Stimulated activated naive CD8-positive, alpha-beta T cell treated with anti-CD3 and anti-CD28 coated beads, Interleukin-15, Interleukin-2, amounts not matched to agents 100 U/mL and 50 U/mL, for 24 hours (primary cell): ENCODE results near the gene RBMX2.
"Not testable (repeated sequence)": the region's sequence is repeated elsewhere in the genome, so short reads cannot be mapped to it uniquely, and the experiment has no call there.

Source experiments
- ATAC-seq: fragments of 150-1000 bp; cut with Tn5 transposase; one replicate; pipeline ENCODE4 v1.10.0; 2021
- DNase-seq: peaks from one replicate; pipeline ENCODE4 v3.0.0; 2021

RBMX2 gene, protein sequence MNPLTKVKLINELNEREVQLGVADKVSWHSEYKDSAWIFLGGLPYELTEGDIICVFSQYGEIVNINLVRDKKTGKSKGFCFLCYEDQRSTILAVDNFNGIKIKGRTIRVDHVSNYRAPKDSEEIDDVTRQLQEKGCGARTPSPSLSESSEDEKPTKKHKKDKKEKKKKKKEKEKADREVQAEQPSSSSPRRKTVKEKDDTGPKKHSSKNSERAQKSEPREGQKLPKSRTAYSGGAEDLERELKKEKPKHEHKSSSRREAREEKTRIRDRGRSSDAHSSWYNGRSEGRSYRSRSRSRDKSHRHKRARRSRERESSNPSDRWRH

DNA sequence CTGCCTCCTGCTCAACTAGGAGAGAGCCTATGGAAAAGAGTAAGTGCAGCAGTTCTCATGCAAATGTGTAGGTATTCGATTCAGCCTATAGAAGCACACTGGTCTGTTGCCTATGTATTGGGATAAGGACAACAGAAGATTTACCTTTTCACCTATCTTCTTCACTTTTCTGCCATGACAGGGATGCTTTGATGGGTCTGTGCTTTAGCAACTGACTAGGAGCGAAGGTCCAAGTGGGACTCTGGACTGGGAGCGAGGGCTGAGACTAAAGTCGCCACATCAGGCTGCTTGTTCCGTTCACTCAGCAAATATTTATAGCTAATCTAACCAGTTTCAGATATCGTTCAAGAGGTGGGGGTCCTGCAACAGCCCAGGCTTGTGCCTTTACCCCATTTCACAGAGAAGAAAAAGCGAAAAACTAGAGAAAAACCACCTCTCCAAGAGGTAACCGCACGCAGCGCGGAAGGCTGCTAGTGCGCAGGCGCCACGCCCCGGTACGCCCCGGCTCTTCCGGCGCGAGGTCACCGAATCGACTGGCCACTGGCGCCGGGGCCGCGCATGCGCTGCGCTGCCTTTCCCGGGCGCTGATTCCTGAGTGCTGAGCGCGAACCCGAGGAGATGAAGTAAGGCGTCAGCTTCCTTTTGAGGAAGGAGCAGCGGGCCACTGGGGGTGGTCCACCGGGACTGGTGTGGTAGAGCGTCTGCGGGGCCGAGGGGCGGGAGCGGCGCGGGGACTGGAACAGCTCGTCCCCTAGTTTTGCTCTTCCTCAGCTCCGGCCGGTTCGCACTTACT is at the start of gene RBMX2:
RBMX2 (plus strand) TSS at position 573 of the 793 bp plus-strand sequence; CDS start at position 619, 46 bp downstream.
- DNase-seq, result peak; percentile 72
- ATAC-seq, result peak; percentile 89

DNA sequence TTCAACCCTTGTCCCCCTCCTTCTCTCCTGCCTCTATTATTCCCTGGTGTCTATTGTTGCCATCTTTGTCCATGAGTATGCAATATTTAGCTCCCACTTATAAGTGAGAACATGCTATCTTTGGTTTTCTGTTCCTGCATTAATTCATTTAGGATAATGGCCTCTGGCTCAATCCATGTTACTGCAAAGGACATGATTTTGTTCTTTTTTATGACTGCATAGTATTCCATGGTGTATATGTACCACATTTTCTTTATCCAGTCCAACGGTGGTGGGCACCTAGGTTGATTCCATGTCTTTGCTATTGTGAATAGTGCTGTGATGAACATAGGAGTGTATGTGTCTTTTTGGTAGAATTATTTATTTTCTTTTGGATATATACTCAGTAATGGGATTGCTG is 49.7 kb upstream of the RBMX2 start:
- ATAC-seq, DNase-seq: not testable (repeated sequence)

DNA sequence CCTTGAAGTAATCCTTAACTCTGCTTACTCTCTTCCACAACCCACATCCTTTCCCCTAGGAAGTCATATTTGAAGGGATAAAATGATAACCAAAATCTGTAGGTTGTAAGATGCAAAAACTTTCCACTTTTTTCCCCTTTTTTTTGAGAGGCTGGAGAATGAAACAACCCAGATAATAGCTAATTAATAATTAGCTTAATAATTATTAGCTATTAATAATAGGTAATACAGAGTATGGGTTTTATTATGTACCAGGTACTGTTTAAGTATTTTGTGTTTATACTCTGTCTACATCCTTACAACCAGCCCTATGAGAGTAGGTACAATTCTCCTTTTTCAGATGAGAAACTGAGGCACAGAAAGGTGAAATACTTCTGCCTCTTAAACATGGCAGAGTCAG is 25.7 kb upstream of the RBMX2 start:
- no peak for DNase-seq

DNA sequence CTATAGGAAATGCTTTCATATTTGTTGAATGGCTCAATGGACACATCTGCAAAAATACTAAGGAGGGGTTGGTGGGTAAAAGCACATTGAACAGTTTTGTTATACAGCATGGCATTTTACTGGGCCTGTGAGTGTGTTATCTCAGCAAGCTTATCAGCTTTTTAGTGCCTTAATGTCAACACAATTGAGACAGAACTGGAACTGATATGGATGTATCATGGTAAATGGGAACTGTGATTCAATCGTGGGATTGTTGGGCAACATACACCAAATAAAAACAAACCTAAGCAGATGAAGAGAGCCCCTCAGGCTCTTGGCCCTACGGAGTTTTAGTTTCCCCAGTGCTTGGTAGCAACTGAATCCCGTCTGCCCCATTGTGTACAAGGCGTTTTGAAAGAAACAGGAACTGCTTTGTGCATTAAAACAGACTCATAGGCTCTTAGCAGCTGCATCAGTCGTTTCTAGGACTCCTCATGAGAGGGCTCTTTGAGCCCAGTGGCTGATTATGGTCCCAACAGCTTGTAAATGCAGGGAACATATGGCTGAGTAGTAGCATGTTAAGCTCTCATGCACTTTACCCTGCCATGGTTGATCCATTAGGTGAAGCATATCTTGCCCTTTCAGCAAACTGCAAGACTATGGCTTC is 23.6 kb upstream of the RBMX2 start:
- ATAC-seq (no peak), DNase-seq (no peak)

More for the DNA sequence above, 25.7 kb upstream of the RBMX2 start:
- ATAC-seq, result no peak

DNA sequence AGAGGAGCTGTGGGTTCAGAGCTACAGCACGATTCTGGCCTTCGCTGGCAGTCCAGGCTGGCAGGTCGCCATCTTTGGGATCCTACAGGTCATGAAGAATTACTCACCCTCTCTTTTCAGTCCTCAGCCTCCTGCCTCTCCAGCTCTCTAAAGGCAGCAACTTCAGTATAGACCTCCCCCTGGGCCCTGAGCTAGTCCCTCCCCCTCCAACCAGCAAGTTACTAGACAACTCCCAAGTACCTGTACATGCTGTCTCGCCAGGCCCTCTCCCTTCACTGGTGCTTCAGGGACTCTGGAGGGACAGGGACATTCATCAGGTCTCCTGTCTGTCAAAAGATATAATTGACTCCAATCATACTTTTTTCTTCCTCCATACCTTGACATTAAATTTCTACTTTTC is 16.3 kb upstream of the RBMX2 start, which contains the start of gene GPR119:
GPR119 (minus strand) TSS at position 155 of the 400 bp plus-strand sequence. CDS start 227 bp downstream, outside the sequence.
- ATAC-seq, result no peak
- no peak for DNase-seq

DNA sequence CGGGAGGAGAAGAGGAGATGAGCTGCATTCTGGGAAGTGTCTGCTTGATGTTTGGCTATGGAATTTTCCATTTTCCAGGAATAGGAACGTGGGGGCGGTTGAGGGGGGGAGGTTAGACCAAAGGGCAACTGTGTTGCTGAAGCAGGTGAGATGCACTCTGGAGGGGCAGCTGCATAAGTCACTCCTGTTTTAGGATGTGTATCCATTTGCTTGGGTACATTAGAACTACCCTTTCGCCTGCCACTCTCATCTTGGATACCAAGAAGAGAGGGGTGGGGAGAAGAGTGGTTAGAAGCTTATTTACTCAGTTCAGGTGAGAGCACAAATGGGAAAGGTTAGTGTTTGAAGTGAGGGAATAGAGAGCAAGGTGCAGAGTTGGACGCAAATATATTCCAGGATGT is 15.4 kb upstream of the RBMX2 start:
- DNase-seq (no peak), ATAC-seq (no peak)

DNA sequence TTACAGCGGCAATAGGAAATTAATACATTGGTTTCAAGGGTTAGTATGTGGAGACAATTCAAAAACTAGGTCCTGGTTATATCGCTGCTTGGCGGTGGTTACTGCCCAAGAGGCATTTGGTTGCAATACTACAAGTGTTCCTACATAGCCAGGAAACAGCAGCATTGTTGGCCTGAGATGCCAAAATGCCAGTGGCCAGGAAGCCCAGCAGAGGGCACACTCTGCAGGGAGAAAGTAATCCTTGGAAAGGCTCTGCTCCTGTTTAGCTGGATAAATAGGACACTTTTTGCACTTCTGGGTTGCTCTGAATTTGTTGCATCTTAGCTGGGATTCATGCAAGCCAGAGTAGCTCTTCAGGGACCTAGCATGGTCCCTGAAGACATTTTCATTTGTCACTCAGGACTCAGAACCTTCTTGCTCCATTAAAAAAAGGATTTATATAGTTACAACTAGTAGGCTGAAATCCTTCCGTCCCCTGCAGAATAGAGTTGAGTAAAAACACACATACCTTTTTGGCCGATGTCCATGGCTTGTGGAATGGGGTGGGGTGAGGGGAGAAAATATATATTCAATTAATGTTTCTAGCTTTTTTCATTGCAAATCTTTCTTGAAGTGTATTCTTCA is 8.2 kb upstream of the RBMX2 start:
- DNase-seq (no peak), ATAC-seq (no peak)

DNA sequence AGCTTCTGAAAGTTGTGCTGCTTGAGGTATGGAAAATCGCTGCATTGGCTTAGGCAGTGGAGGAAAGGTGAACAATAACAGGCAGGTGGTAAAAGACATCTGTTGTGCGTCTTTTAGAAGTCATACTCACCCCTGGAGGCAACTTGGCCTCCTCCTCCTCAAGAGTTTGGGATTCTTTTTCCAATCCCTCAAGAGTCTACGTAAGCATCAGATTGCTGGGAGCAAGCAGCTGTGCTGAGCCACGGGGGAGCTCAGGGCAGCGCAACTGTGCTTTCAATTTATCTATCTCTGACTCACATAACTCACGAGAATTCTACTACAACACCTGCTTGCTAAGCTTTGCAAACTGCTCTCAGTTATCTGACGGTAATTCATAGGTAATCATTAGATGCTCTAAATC is 6.4 kb upstream of the RBMX2 start:
- no peak for ATAC-seq
- no peak for DNase-seq

DNA sequence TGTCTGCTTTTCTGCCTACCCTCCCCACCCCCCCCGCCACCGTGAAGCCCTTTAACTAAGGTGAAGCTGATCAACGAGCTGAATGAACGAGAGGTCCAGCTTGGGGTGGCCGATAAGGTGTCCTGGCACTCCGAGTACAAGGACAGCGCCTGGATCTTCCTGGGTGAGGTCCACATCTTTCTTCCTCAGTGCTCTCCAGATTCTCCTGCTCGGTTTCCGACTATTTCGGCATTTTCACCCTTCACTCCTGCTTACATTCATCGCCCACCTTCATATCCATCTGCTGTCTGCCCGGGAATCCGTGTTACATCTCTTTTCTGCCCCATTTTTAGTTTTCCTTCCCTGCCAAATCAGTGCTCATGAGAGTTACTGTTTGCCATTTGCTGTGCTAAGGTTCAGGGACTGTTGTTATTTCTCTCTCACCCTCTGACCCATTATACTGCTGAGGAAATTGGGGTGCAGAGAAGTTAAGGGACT is 459 bp downstream of the RBMX2 start:
- ATAC-seq, result no peak
- DNase-seq, result no peak

DNA sequence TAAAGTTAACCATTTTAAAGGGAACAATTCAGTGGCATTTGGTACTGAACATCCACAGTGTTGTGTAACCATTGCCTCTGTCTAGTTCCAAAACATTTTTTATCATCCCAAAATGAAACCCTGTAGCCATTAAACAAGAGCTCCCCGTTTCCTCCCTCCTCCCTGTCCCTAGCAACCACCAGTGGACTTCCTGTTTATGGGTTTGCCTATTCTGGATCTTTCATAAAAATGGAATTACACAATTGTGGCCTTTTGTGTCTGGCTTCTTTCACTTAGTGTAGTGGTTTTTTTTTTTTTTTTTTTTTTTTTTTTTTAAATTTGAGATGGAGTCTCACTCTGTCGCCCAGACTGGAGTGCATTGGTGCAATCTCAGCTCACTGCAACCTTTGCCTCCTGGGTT is 11.6 kb downstream of the RBMX2 start:
- no peak for ATAC-seq
- DNase-seq, result no peak

DNA sequence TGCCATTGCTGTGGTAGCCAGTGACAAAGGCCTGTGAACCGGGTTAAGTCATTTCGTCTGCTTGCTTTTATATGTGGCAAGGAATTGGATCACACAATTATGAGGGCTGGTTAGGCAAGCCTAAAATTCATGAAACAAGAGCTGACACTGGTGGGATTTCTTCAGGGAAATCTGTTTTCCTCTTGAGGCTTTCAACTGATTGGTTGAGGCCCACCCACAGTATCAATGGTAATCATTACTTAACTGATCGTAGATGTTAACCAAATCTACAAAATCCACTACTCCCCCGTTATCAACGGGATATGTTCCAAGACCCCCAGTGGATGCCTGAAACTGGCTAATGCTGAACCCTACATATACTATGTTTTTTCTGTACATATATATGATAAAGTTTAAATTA is 13.0 kb downstream of the RBMX2 start:
- ATAC-seq (no peak), DNase-seq (no peak)

DNA sequence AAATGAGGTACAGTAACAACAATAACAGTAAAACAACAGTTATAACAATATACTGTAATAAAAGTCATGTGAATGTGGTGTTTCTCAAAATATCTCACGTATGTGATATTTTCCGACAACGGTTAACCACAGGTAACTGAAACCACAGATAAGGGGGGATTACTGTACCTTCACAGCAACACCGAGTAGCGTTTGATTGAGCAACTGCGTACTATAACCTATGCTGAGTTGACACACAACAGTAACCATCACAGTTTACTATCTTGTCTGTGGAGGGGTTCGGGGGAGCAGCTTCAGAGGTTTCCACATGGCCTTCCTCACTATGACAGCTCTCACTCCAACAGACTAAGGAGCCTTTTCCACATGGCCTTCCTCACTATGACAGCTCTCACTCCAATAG is 13.4 kb downstream of the RBMX2 start:
- DNase-seq (no peak), ATAC-seq (peak; percentile 71)

DNA sequence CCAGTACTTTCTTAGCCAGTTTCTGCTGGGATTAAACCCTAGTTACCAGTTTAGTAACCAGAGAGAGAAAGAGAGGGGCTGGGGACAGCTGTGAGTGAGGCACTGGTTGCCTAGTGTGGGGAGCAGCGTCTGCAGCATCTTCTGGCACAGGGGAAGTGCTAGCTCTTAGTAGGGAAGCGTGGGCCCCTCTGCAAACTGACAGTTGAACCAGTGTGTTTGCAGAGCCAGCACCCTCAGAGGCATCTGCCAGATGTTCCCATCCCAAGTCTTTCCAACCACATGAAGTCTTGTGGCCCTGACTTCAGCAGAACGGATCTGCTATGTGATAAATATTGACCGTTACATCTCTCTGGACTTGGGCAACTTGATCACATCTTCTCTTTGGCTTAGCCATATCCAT is 15.0 kb downstream of the RBMX2 start:
- DNase-seq, result no peak
- ATAC-seq, result no peak

DNA sequence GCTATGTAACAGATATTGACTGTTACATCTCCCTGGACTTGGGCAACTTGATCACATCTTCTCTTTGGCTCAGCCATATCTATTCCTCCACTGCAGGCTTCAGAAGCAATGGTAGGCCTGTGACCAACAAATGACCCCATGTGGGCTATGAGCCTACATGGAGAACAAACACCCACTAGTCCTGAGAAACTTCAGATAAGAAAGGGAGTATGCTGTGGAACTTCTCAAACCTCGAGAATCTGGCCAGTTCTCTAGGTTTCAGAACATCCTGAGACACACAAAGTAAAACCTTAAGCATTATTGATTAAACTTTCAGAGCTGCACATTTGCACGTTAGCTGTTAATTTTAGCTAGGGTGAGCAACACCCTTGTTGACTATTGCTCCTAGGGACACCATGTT is 16.3 kb downstream of the RBMX2 start:
- DNase-seq, result no peak

DNA sequence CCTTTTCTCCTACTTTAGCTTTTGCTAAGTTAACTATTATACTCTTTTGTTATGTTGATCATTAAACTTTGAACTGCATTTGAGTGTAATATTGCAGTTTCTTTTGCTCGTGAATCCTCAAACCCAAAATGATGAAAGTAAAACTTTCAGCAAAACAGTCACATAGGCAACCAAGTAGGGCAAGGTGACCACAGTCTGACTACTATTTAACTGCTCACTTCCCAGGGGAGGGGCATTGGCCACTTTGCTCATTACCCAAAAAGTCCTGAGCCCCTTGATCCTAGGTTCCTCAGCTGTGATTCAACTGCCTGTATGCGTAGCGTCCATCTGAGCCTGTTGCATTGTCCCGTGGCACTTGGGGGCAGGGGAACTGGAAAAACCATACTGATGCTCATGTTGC is 17.0 kb downstream of the RBMX2 start:
- ATAC-seq (no peak), DNase-seq (no peak)

More for the DNA sequence above, 16.3 kb downstream of the RBMX2 start:
- ATAC-seq, result no peak

DNA sequence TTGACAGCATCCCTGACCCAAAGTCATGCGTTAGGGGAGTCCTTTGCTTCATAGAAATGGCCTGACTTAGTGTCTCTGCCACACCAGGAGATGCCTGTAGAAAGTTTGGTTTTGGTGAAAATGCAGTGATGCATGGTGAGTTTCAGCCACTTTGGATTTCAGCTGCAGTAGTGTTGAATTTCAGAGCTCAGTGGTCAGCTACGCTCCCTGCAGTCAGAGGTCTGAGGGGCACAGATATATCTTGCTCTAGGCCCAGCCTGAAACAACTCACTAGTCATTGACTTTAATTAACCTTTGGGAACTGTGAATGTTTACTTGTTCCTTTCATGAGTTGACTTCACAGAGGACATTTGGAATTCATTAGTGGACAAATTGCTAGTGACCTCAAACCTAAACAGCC is 17.5 kb downstream of the RBMX2 start:
- no peak for DNase-seq
- ATAC-seq, result no peak

DNA sequence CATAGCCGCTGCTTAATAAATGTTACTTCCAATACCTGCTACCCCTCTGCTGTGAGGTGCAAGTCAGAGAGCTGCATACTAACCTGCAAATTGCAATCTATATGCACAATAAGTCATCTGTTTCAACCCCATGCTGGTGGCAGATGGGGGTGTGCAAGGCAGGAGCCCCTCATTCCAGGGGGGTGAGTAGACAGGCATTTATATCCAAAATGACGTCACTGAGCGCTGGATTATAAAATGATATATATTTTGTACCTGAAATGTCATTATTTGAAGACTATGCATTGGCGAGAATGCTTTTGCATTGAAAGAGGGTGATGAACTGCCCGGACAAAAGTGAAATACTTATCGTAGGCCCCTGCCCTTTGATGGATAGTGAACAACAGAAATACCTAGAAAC is 24.7 kb downstream of the RBMX2 start:
- ATAC-seq (no peak), DNase-seq (no peak)

DNA sequence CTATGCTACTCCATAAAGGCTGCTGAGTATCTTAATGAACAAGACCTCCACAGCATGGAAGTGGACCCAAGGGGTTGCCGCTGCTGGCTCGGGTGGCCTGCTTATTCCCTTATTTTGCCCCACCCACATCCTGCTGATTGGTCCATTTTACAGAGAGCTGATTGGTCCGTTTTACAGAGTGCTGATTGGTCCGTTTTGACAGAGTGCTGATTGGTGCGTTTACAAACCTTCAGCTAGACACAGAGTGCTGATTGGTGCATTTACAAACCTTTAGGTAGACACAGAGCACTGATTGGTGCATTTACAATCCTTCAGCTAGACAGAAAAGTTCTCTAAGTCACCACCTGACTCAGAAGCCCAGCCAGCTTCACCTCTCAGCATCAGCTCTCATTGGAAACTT is 27.4 kb downstream of the RBMX2 start:
- not testable (repeated sequence) for DNase-seq, ATAC-seq

DNA sequence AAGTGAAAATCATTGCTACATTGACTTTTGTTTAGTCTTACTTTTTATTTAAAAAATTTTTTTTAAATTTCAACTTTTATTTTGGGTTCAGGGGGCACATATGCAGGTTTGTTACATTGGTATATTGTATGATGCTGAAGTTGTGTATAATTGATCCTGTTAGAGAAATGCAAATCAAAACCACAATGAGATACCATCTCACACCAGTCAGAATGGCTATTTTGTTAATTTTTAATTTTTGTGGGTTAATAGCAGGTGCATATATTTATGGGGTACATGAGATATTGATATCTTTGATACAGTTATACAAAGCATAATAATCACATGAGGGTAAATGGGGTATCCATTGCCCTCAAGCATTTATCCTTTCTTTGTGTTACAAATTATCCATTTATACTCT is 34.1 kb downstream of the RBMX2 start:
- DNase-seq (no peak), ATAC-seq (no peak)

DNA sequence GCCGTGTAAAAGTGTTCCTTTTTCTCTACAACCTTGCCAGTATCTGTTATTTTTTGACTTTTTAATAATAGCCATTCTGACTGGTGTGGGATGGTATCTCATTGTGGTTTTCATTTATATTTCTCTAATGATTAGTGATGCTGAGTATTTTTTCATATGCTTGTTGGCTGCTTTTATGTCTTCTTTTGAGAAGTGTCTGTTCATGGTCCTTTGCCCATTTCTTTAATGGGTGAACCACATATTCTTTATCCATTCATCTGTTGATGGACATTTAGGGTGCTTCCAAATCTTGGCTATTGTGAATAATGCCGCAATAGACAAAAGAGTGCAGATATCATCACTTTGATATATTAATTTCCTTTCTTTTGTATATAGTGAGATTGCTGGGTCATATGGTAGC is 36.2 kb downstream of the RBMX2 start:
- DNase-seq, ATAC-seq: not testable (repeated sequence)

DNA sequence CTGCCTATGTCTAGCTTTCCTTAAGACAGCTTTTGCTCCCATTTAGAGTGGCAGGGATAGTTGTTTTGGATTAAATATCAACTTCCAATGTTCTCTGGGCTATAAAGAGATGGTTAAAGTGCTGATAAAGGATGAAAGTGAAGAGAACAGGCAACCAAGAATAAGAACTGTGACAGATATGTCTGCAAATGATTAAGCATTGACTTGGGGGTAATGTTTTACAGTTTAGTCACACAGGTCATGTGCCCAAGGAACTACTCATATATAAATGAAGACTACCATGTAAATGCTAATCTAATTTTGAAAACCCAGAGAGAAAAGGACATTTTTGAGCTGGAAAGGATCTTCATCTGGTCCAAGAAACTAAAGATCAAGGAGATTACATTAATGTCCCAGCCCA is 42.1 kb downstream of the RBMX2 start:
- ATAC-seq (no peak), DNase-seq (no peak)

DNA sequence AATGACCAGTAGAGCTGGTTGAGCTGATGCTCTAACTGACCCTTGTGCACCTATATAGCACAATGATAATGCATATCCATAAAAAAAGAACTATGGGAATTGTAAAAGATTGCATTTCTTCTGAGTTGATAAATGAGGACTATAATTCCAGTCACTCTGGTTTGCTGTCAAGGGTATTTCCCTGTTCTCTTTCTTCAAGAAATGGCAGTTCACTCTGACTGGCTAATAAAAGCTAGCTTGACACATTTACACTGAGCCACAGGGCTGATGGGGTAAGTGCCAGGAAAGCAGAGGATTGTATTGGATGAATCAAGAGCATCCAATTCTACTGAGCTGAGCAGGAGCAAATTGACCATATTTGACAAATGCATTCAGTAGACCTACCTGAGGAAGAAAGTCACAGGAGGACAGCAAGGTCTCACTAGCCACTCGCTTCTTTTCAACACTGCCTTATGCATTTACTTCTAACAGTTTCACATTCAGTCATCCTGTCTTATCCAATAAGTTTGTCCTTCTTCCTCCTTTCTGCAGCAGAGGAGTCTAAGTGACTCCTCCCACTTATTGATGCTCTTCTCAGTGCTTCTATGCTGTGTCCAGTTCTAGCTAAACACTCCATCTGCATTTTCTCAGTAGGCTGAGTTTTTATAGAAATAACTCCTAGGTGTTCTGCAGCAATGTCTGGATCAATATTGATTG is 43.0 kb downstream of the RBMX2 start:
- DNase-seq, result no peak
- ATAC-seq, result no peak
